Activated CD8-positive, alpha-beta memory T cell treated with anti-CD3 and anti-CD28 coated beads for 1 hour (primary cell): ENCODE data around the gene RABEP1.

Experiments used
- DNase-seq, 2 donors: peaks; one replicate each; pipeline ENCODE4 v3.0.0-alpha.2; 2020; ENCODE audit warnings: low read depth in 1 of 2; ENCODE audit errors: extremely low read depth in 1 of 2

The RABEP1 gene

GRCh38 chr17:5264893-5265292 lies 17.2 kb upstream of the RABEP1 start:
- no peak for DNase-seq

- DNase-seq = no peak
Observed at GRCh38 chr17:5269241-5269960, 12.7 kb upstream of the RABEP1 start.

GRCh38 chr17:5272322-5272721 lies 9.8 kb upstream of the RABEP1 start:
- no peak for DNase-seq

- DNase-seq = peak in 1 of 2 donors; percentile 28
Observed at GRCh38 chr17:5282642-5283217, 646 bp downstream of the RABEP1 start.

GRCh38 chr17:5283571-5284315 lies 1.7 kb downstream of the RABEP1 start:
- no peak for DNase-seq

GRCh38 chr17:5284681-5285080 lies 2.6 kb downstream of the RABEP1 start:
- no peak for DNase-seq

- DNase-seq = no peak
Observed at GRCh38 chr17:5286846-5287245, 4.8 kb downstream of the RABEP1 start.

- DNase-seq = no peak
Observed at GRCh38 chr17:5291683-5292350, 9.7 kb downstream of the RABEP1 start.

- DNase-seq = no peak
Observed at GRCh38 chr17:5297245-5297644, 15.2 kb downstream of the RABEP1 start.

- DNase-seq = no peak
Observed at GRCh38 chr17:5299383-5299782, 17.3 kb downstream of the RABEP1 start.

- no peak for DNase-seq
Observed at GRCh38 chr17:5304636-5305035, 22.6 kb downstream of the RABEP1 start.

GRCh38 chr17:5309851-5310250 lies 27.8 kb downstream of the RABEP1 start:
- no peak for DNase-seq

- no peak for DNase-seq
Observed at GRCh38 chr17:5325851-5326250, 43.8 kb downstream of the RABEP1 start.

GRCh38 chr17:5329784-5330557 lies 47.9 kb downstream of the RABEP1 start:
- DNase-seq = no peak

- no peak for DNase-seq
Observed at GRCh38 chr17:5330981-5331380, 48.9 kb downstream of the RABEP1 start.

- no peak for DNase-seq
Observed at GRCh38 chr17:5331506-5331905, 49.4 kb downstream of the RABEP1 start.

- no peak for DNase-seq
Observed at GRCh38 chr17:5344914-5345313, 62.8 kb downstream of the RABEP1 start.

- DNase-seq = no peak
Observed at GRCh38 chr17:5352681-5353289, 70.7 kb downstream of the RABEP1 start.

GRCh38 chr17:5354310-5354709 lies 72.2 kb downstream of the RABEP1 start:
- DNase-seq = no peak

- DNase-seq = no peak
Observed at GRCh38 chr17:5354886-5355415, 72.9 kb downstream of the RABEP1 start.
